H9 (cell line): ENCODE data around the gene EVPL. TPM values are rescaled to one million over a fixed set of nuclear protein-coding genes. Genes with fewer than 3 reads are reported as not detected.

Experiments
- DNase-seq: peaks from one replicate; pipeline ENCODE4 v3.0.0-alpha.2; 2017
- H2AFZ ChIP-seq: one replicate; pipeline ENCODE4 v1.6.1; 2013; ENCODE audit warnings: mild to moderate bottlenecking, low read length, control low read depth, moderate library complexity
- H2AK5ac ChIP-seq: 2 replicates; pipeline ENCODE4 v1.6.1; 2013; ENCODE audit warnings: low read length, control low read depth, mixed read lengths; ENCODE audit not compliant: insufficient read length
- H2BK120ac ChIP-seq: one replicate; pipeline ENCODE4 v1.6.1; 2013; ENCODE audit warnings: low read depth, mild to moderate bottlenecking, low read length, control low read depth, inconsistent platforms; ENCODE audit not compliant: poor library complexity, severe bottlenecking
- H2BK12ac ChIP-seq: 2 replicates; pipeline ENCODE4 v1.6.1; 2013; ENCODE audit warnings: low read length, control low read depth, mixed read lengths, low read depth; ENCODE audit not compliant: insufficient read length
- H2BK15ac ChIP-seq: 2 replicates; pipeline ENCODE4 v1.6.1; 2013; ENCODE audit warnings: low read depth, low read length, control low read depth
- H2BK20ac ChIP-seq: one replicate; pipeline ENCODE4 v1.6.1; 2013; ENCODE audit warnings: low read depth, mild to moderate bottlenecking, low read length, control low read depth, inconsistent platforms; ENCODE audit not compliant: poor library complexity, severe bottlenecking
- H2BK5ac ChIP-seq: 2 replicates; pipeline ENCODE4 v1.6.1; 2013; ENCODE audit warnings: low read length, control low read depth, mixed read lengths; ENCODE audit not compliant: insufficient read length
- H3K14ac ChIP-seq: 2 replicates; pipeline ENCODE4 v1.6.1; 2013; ENCODE audit warnings: low read length, control low read depth; ENCODE audit not compliant: insufficient read depth
- H3K18ac ChIP-seq: 2 replicates; pipeline ENCODE4 v1.6.1; 2013; ENCODE audit warnings: low read depth, mild to moderate bottlenecking, mixed read lengths, low read length, control low read depth; ENCODE audit not compliant: insufficient read length
- H3K23ac ChIP-seq: 2 replicates; pipeline ENCODE4 v1.6.1; 2013; ENCODE audit warnings: low read length, control low read depth, mixed read lengths, low read depth; ENCODE audit not compliant: insufficient read length
- H3K23me2 ChIP-seq: 2 replicates; pipeline ENCODE4 v1.6.1; 2013; ENCODE audit warnings: low read depth, mild to moderate bottlenecking, mixed read lengths, low read length, control low read depth; ENCODE audit not compliant: insufficient read length, poor library complexity, severe bottlenecking
- H3K27ac ChIP-seq: 2 replicates; pipeline ENCODE4 v1.5.1; 2013; ENCODE audit warnings: low read length, control low read depth, mixed read lengths, low read depth; ENCODE audit not compliant: insufficient read length
- H3K27me3 ChIP-seq: 2 replicates; pipeline ENCODE4 v1.6.1; 2013; ENCODE audit warnings: low read length, control low read depth, inconsistent platforms; ENCODE audit not compliant: insufficient read depth
- H3K4ac ChIP-seq: 2 replicates; pipeline ENCODE4 v1.6.1; 2013; ENCODE audit warnings: low read depth, mild to moderate bottlenecking, control low read depth, inconsistent platforms, low read length, moderate library complexity
- H3K4me1 ChIP-seq: 2 replicates; pipeline ENCODE4 v1.6.1; 2013; ENCODE audit warnings: low read length, control low read depth, inconsistent platforms; ENCODE audit not compliant: insufficient read depth
- H3K4me2 ChIP-seq: 2 replicates; pipeline ENCODE4 v1.6.1; 2013; ENCODE audit warnings: low read length, control low read depth, mixed read lengths; ENCODE audit not compliant: insufficient read length, insufficient read depth
- H3K56ac ChIP-seq: 2 replicates; pipeline ENCODE4 v1.6.1; 2013; ENCODE audit warnings: low read depth, mild to moderate bottlenecking, mixed read lengths, low read length, control low read depth; ENCODE audit not compliant: insufficient read length
- H3K79me1 ChIP-seq: 2 replicates; pipeline ENCODE4 v1.6.1; 2013; ENCODE audit warnings: low read depth, mild to moderate bottlenecking, moderate library complexity, low read length, control low read depth, inconsistent platforms; ENCODE audit not compliant: insufficient read depth, poor library complexity, severe bottlenecking
- H3K79me2 ChIP-seq: 2 replicates; pipeline ENCODE4 v1.6.1; 2013; ENCODE audit warnings: low read length, control low read depth, inconsistent platforms; ENCODE audit not compliant: insufficient read depth
- H3K9ac ChIP-seq: 2 replicates; pipeline ENCODE4 v1.6.1; 2013; ENCODE audit warnings: low read length, control low read depth, mixed read lengths; ENCODE audit not compliant: insufficient read length; ENCODE audit errors: extremely low read depth
- H3K9me3 ChIP-seq: one replicate; pipeline ENCODE4 v1.6.1; 2013; ENCODE audit warnings: low read depth, low read length, inconsistent platforms; ENCODE audit not compliant: control insufficient read depth
- H3T11ph ChIP-seq: one replicate; pipeline ENCODE4 v1.6.1; 2013; ENCODE audit warnings: mild to moderate bottlenecking, low read length, control low read depth, inconsistent platforms
- H4K20me1 ChIP-seq: one replicate; pipeline ENCODE4 v1.6.1; 2013; ENCODE audit not compliant: control insufficient read depth, insufficient read length, insufficient read depth
- H4K5ac ChIP-seq: 2 replicates; pipeline ENCODE4 v1.6.1; 2013; ENCODE audit warnings: low read depth, mild to moderate bottlenecking, mixed read lengths, low read length, control low read depth; ENCODE audit not compliant: insufficient read length
- H4K8ac ChIP-seq: replicated peaks from 2 replicates; pipeline ENCODE4 v1.6.1; 2013; ENCODE audit warnings: low read length, control low read depth, mixed read lengths, low read depth; ENCODE audit not compliant: insufficient read length
- H4K91ac ChIP-seq: 2 replicates; pipeline ENCODE4 v1.6.1; 2013; ENCODE audit warnings: low read depth, mild to moderate bottlenecking, moderate library complexity, mixed read lengths, low read length, control low read depth; ENCODE audit not compliant: insufficient read length
- H3K27ac Mint-ChIP-seq, 3 experiments: 2 replicates in 2 of 3; 3 replicates in 1 of 3; pipeline ENCODE4 v1.8.0; 2020 to 2021; ENCODE audit warnings: mixed read lengths in 3 of 3, mild to moderate bottlenecking in 1 of 3, moderate library complexity in 1 of 3
- H3K27me3 Mint-ChIP-seq: 2 replicates; pipeline ENCODE4 v1.8.0; 2021; ENCODE audit warnings: low read depth, mild to moderate bottlenecking, moderate library complexity, mixed read lengths
- H3K36me3 Mint-ChIP-seq, 3 experiments: 2 replicates in 2 of 3; 3 replicates in 1 of 3; pipeline ENCODE4 v1.8.0; 2020 to 2021; ENCODE audit warnings: low read depth in 3 of 3, mixed read lengths in 3 of 3; ENCODE audit not compliant: insufficient read depth in 1 of 3
- H3K4me1 Mint-ChIP-seq, 2 experiments: 2 replicates each; pipeline ENCODE4 v1.8.0; 2020; ENCODE audit warnings: mixed read lengths in 2 of 2
- H3K4me3 Mint-ChIP-seq, 2 experiments: 2 replicates in 1 of 2; 3 replicates in 1 of 2; pipeline ENCODE4 v1.8.0; 2020 to 2021; ENCODE audit warnings: mild to moderate bottlenecking in 2 of 2, mixed read lengths in 2 of 2, moderate library complexity in 1 of 2
- H3K9me3 Mint-ChIP-seq, 2 experiments: 2 replicates in 1 of 2; 3 replicates in 1 of 2; pipeline ENCODE4 v1.8.0; 2020; ENCODE audit warnings: mild to moderate bottlenecking in 2 of 2, mixed read lengths in 2 of 2, moderate library complexity in 1 of 2
- WGBS: extraction: QIAGEN DNeasy Blood & Tissue Kit; methylation state at CpG from one replicate; pipeline ENCODE4 v1.1.7; 2013; ENCODE audit warnings: missing lambda C conversion rate, low lambda C conversion rate, mixed read lengths; ENCODE audit not compliant: insufficient read length; ENCODE audit errors: extremely low coverage; 5-methylcytosine and 5-hydroxymethylcytosine counted together
- total RNA-seq: library from RNA; stranded (reverse); gene quantifications from 2 replicates; pipeline ENCODE4 v1.2.1, GENCODE V29; 2021
- TF ChIP-seq, protein P1 (sequence below): fragments of 200-600 bp; sonication (generic); conservative IDR thresholded peaks from 3 replicates; pipeline ENCODE4 v1.8.0; 2021; ENCODE audit warnings: antibody characterized with exemption, mild to moderate bottlenecking

EVPL gene
- total RNA-seq, 1 experiment from 2014 or later, result 0.48 TPM

DNA sequence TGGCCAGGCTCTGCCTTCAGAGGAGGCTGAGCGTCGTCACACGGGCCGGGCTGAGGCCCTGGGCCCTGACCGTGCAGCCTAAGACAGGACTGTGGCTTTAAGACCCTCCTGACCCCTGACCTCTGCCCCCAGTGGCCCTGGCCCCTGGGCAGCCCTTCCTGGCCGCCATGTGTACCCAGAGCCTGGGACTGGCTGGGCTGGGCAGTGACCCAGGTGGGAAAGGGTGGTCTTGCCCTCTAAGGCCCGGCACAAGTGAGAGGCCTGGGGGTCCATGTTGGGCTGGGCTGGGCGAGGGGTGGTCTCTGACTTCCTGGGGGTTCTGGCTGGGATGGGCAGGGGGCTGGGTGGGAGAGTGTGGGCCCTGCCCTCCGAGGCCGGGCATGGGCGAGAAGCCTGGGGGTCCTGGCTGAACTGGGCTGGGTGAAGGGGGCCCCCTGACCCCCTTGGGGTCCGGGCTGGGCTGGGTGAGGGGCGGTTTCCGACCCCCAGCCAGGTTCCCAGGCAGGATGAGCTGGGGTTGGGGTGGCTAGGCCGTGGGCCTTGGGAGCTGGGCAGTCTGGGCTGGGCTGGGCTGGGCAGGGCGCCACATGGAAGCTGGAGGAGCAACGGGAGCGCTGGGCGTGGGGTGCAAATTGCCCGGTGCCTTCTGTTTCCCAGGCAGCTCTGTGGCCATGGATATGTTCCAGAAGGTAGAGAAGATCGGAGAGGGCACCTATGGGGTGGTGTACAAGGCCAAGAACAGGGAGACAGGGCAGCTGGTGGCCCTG, 26.2 kb downstream of the EVPL start, which contains the start of gene CDK3:
Gene CDK3 (plus strand): TSS at position 101 of the 767 bp plus-strand sequence. CDS start 571 bp downstream, at position 672.
- H3K27me3 ChIP-seq, result no peaks in the 10 kb centered on the region
- H3K56ac ChIP-seq, result no peak within 1 kb of the TSS
- no peak within 1 kb of the TSS for H2BK120ac ChIP-seq
- no peaks in the 10 kb centered on the region for H3K79me1 ChIP-seq
- no peak within 1 kb of the TSS for H2AK5ac ChIP-seq
- no peak within 1 kb of the TSS for H3K4me2 ChIP-seq
- H3K4me1 ChIP-seq, result no peaks in the 10 kb centered on the region
- H2BK12ac ChIP-seq, result no peak within 1 kb of the TSS
- Mint-ChIP-seq H3K36me3 (peaks cover 0 to 24% (median 9%) of the 10 kb centered on the region in 3 experiments; a peak in 5 of 7 replicates), H3K4me3 (no peak within 1 kb of the TSS; a peak in 1 of 5 replicates), H3K27me3 (no peaks in the 10 kb centered on the region), H3K4me1 (peaks cover 12 to 16% of the 10 kb centered on the region in 2 experiments), H3K9me3 (no peaks in the 10 kb centered on the region), H3K27ac (peak within 1 kb of the TSS in 2 of 3 experiments; percentile 53 to 85; a peak in 2 of 7 replicates)
- no peak within 1 kb of the TSS for H2AFZ ChIP-seq
- no peak within 1 kb of the TSS for H2BK5ac ChIP-seq
- DNase-seq, result no peak
- no peak within 1 kb of the TSS for H3T11ph ChIP-seq
- no peak within 1 kb of the TSS for H2BK15ac ChIP-seq
- TF ChIP-seq, protein P1, sequence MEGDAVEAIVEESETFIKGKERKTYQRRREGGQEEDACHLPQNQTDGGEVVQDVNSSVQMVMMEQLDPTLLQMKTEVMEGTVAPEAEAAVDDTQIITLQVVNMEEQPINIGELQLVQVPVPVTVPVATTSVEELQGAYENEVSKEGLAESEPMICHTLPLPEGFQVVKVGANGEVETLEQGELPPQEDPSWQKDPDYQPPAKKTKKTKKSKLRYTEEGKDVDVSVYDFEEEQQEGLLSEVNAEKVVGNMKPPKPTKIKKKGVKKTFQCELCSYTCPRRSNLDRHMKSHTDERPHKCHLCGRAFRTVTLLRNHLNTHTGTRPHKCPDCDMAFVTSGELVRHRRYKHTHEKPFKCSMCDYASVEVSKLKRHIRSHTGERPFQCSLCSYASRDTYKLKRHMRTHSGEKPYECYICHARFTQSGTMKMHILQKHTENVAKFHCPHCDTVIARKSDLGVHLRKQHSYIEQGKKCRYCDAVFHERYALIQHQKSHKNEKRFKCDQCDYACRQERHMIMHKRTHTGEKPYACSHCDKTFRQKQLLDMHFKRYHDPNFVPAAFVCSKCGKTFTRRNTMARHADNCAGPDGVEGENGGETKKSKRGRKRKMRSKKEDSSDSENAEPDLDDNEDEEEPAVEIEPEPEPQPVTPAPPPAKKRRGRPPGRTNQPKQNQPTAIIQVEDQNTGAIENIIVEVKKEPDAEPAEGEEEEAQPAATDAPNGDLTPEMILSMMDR, result no peak; the same call in 1 of the 3 replicates
- no peak within 1 kb of the TSS for H4K5ac ChIP-seq
- peaks cover 2% of the 10 kb centered on the region for H4K20me1 ChIP-seq
- H3K23me2 ChIP-seq, result no peaks in the 10 kb centered on the region
- H4K91ac ChIP-seq, result no peak within 1 kb of the TSS
- no peak within 1 kb of the TSS for H3K14ac ChIP-seq
- no peak within 1 kb of the TSS for H3K27ac ChIP-seq
- peak within 1 kb of the TSS; percentile 3 for H3K18ac ChIP-seq
- H3K23ac ChIP-seq, result no peak within 1 kb of the TSS
- H2BK20ac ChIP-seq, result no peak within 1 kb of the TSS
- no peak within 1 kb of the TSS for H3K9ac ChIP-seq
- no CpG with 5 or more reads among the region's 21 CpGs for WGBS
- no peak within 1 kb of the TSS for H3K4ac ChIP-seq
- no peaks in the 10 kb centered on the region for H3K9me3 ChIP-seq
- H3K79me2 ChIP-seq, result no peaks in the 10 kb centered on the region
- H4K8ac ChIP-seq, result no peak within 1 kb of the TSS
